SK-N-MC (cell line): ENCODE results near the gene RALGAPA2.

Source experiments
- DNase-seq: peaks from one replicate; pipeline ENCODE4 v3.0.0-alpha.2; 2011; ENCODE audit warnings: low read depth, low spot score
- H3K27ac ChIP-seq: fragments of 200-600 bp; sonication (generic); 2 replicates; pipeline ENCODE4 v1.5.1; 2016; ENCODE audit warnings: mixed run types
- H3K36me3 ChIP-seq: fragments of 200-600 bp; sonication (generic); 2 replicates; pipeline ENCODE4 v1.6.1; 2017; ENCODE audit warnings: antibody characterized with exemption, low read length, mixed read lengths; ENCODE audit not compliant: insufficient read depth
- H3K4me3 ChIP-seq: fragments of 200-600 bp; sonication (generic); 2 replicates; pipeline ENCODE4 v1.5.1; 2016
- H3K9ac ChIP-seq: fragments of 200-600 bp; sonication (generic); 2 replicates; pipeline ENCODE4 v1.8.0; 2017; ENCODE audit warnings: mixed run types, mixed read lengths; ENCODE audit not compliant: insufficient read length
- H3K9me3 ChIP-seq: fragments of 200-600 bp; sonication (generic); 2 replicates; pipeline ENCODE4 v1.6.1; 2017; ENCODE audit warnings: low read depth, mild to moderate bottlenecking, antibody characterized with exemption, low read length, moderate library complexity, mixed read lengths
- EZH2 ChIP-seq: fragments of 200-600 bp; sonication (generic); IDR thresholded peaks from one replicate; pipeline ENCODE4 v1.6.1; 2017; ENCODE audit warnings: antibody characterized with exemption
- FOXP2 ChIP-seq: optimal IDR thresholded peaks from 2 replicates; pipeline ENCODE3; 2011; ENCODE audit warnings: mild to moderate bottlenecking, moderate library complexity; ENCODE audit not compliant: insufficient read depth; ENCODE audit errors: extremely low read length, control extremely low read depth
- POLR2AphosphoS5 ChIP-seq: IDR thresholded peaks from 2 replicates; pipeline ENCODE4 v1.6.1; 2012; ENCODE audit warnings: mild to moderate bottlenecking, low read depth, low read length, borderline replicate concordance

Gene RALGAPA2

DNA sequence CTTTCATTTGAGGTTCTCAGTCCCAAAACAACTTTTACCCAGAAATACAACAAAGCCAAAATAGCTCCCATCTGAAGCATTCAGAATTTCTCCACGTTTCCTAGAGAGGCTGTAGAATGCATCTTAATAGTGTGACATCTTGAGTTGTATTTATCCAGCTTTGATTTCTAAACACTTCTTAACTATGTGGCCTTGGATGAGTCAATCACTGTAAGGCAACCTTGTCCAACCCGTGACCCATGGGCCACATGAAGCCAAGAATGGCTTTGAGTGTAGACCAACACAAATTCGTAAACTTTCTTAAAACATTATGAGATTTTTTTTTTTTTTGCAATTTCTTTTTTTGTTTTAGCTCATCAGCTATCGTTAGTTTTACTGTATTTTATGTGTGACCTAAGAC lies 108.1 kb downstream of the RALGAPA2 start:
- Histone ChIP-seq H3K36me3 (no peaks in the 10 kb centered on the region), H3K9ac (no peak overlapping the region), H3K4me3 (no peak overlapping the region), H3K9me3 (no peaks in the 10 kb centered on the region), H3K27ac (no peak overlapping the region)
- DNase-seq = no peak
- TF ChIP-seq POLR2AphosphoS5 (no peak), EZH2 (no peak), FOXP2 (no peak)

DNA sequence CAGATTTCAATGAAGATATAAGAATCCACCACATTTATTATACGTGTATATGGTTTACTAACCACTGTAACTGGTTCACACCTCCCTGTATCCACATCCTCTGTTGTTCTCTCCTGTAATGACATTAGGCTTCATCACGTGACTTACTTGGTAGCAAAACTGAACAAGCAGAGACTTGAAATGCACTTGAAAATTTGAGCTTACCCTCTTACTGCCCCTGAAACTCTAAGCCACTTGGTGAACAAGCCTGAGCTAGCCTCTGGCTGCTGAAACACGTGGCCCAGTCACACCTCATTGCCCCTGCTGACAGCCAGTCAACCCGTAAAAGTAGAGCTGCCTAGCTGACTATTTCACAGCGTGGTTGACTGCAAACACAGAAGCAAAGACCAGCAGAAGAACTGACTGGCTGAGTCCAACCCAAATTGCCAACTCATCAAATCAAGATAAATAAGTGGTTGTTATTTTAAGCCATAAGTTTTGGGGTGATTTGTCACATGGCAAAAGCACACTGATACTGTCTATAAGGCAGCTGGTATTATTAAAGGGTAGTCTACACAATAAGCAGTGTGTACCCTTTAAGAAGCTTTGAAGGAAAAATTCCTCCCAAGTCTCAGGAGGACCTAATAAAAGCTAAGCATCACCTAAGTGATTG lies 109.0 kb downstream of the RALGAPA2 start:
- Histone ChIP-seq H3K9me3 (no peaks in the 10 kb centered on the region), H3K27ac (no peak overlapping the region), H3K36me3 (no peaks in the 10 kb centered on the region), H3K4me3 (no peak overlapping the region), H3K9ac (no peak overlapping the region)
- no peak for TF ChIP-seq EZH2
- no peak for TF ChIP-seq POLR2AphosphoS5
- no peak for TF ChIP-seq FOXP2
- no peak for DNase-seq

DNA sequence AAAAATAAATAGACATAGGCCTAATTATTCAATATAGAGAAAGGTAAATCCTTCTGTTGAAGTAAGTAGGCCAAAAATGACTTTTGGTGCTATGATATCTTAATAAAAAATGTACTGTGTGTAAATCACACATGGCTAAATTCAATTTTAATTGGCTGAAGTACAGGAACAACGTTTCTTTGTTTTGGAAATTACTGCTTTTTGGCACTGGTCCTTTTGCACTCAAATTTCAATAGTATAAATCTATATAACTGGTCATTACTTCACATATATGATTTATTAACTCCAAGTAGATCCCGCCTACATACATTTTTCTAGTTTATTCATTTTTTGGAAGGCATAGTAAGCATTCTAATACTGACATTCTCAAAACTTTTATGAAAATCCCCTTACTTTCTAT lies 114.5 kb downstream of the RALGAPA2 start:
- no peak overlapping the region for H3K9ac ChIP-seq
- DNase-seq = no peak
- no peaks in the 10 kb centered on the region for H3K36me3 ChIP-seq
- TF ChIP-seq FOXP2 (no peak), POLR2AphosphoS5 (no peak), EZH2 (no peak)
- no peak overlapping the region for H3K27ac ChIP-seq
- H3K9me3 ChIP-seq = no peaks in the 10 kb centered on the region
- no peak overlapping the region for H3K4me3 ChIP-seq

DNA sequence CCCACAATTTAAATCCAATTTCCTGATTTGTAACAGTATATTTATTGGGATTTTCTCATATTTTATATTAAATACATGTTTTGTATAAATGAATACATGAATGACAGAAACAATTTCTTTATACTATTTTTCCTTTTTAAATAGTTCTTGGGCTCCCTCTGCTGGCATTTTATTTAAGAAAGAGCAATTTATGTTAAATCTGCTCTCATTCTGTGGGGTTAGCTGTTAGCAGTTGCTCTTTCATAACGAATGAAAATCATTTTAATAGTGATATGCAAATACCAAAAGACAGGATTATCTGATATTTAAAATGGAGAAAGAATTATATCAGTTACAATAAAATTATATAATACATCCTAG lies 118.3 kb downstream of the RALGAPA2 start:
- Histone ChIP-seq H3K9me3 (no peaks in the 10 kb centered on the region), H3K36me3 (no peaks in the 10 kb centered on the region), H3K4me3 (no peak overlapping the region), H3K9ac (no peak overlapping the region), H3K27ac (no peak overlapping the region)
- TF ChIP-seq POLR2AphosphoS5 (no peak), FOXP2 (no peak), EZH2 (no peak)
- DNase-seq = peak; percentile 34

DNA sequence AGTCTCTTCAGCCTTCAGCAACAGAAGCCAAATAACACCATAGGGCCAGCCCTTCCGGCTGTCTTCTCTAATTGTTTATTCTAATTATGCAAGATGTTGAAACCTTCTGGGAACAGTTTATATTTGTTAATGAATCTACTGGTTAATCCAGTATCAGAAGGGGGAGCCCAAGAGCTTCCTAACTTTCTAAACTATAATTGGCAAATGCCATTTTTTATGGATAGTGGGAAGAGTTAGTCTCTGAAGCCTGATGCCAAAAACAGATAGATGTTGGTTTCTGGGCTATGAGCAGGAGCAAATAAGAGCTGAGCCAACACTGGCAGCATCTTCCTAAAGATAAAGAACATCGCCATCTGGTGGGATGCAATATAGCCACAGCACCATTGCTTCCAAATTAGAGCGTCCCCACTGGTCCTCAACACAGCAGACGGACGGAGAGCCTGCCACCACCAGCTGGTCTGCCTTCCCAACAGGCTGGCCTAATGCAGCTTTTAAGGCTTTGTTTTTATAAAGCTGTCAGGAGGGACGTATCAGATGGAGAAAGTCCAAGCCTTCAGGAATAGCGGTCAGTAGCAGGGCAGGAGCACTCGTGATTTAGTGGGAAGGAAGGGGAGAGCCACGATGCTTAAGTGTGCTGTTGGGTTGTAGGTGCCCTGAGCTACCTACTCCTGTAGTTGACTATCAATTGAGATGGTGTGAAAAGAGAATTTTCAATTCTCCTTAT lies 118.8 kb downstream of the RALGAPA2 start:
- Histone ChIP-seq H3K4me3 (no peak overlapping the region), H3K9me3 (no peaks in the 10 kb centered on the region), H3K9ac (no peak overlapping the region), H3K27ac (no peak overlapping the region), H3K36me3 (no peaks in the 10 kb centered on the region)
- DNase-seq = peak; percentile 20
- no peak for TF ChIP-seq EZH2
- TF ChIP-seq FOXP2 = no peak
- TF ChIP-seq POLR2AphosphoS5 = no peak

DNA sequence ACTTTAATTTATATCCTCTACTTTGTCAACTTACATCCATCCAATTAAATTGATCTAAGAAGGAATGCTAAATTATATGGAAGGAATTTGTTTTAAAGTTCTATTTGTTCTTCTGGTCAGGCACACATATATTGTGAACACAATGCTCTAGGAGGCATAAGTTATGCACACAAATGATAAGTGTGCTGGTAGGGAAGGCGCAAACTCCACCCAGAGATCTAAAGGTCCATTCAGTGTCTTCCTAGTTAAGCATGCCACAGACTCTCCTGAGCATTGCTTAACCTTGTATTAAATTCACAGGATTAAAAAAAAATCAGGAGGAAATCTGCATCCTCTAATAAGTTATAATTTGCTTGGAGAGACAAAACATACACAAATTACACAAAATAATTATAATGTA lies 127.3 kb downstream of the RALGAPA2 start:
- no peaks in the 10 kb centered on the region for H3K9me3 ChIP-seq
- DNase-seq = no peak
- H3K9ac ChIP-seq = no peak overlapping the region
- peaks cover 3% of the 10 kb centered on the region; the same call in 1 of the 2 replicates for H3K36me3 ChIP-seq
- H3K4me3 ChIP-seq = no peak overlapping the region
- TF ChIP-seq POLR2AphosphoS5 (no peak), FOXP2 (no peak), EZH2 (no peak)
- H3K27ac ChIP-seq = no peak overlapping the region

DNA sequence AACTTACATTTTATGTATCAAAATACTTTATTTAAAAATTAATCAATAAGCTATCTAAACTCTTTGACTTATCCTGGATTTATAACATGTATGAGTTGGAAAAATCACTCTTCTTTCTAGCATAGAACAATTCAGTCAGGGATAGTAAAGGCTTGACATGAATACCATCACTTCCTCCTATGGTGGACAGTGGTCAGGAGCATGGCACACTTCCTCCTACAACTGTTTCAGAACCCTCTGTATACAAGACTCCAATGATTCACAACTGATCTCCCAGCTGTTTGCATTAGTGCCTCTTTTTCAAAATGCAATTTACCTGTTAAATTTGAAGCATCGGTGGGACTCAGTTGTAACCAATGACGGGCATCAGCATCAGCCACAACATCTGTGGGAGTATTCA lies 129.7 kb downstream of the RALGAPA2 start:
- DNase-seq = no peak
- H3K4me3 ChIP-seq = no peak overlapping the region
- H3K9ac ChIP-seq = no peak overlapping the region
- H3K27ac ChIP-seq = no peak overlapping the region
- no peak for TF ChIP-seq EZH2
- no peak for TF ChIP-seq POLR2AphosphoS5
- TF ChIP-seq FOXP2 = no peak
- no peaks in the 10 kb centered on the region for H3K9me3 ChIP-seq
- H3K36me3 ChIP-seq = peaks cover 2% of the 10 kb centered on the region; the same call in 1 of the 2 replicates

DNA sequence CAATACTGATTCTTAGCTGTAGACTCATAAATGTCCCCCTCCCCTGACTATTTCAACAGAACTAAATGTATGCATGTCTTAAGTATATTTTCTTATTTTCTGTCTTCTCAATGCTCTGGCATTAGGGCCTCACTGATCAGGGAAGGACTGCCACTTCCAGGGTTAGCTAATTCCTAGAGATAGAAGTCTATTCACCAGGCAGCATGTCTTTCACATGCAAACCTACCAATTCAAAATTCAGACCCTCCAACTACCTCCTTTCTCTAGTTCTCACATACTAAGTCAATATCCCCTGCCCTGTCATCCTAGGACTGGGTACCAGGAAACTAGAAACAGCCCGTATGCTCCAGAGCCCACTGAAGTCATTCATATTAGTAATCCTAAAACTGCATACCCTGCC lies 132.3 kb downstream of the RALGAPA2 start:
- no peaks in the 10 kb centered on the region for H3K9me3 ChIP-seq
- H3K27ac ChIP-seq = no peak overlapping the region
- H3K4me3 ChIP-seq = no peak overlapping the region
- no peak overlapping the region for H3K9ac ChIP-seq
- TF ChIP-seq POLR2AphosphoS5 (no peak), FOXP2 (no peak), EZH2 (no peak)
- no peak for DNase-seq
- no peaks in the 10 kb centered on the region for H3K36me3 ChIP-seq
